ENCODE data around the gene TK2. TPM values are rescaled to one million over a fixed set of nuclear protein-coding genes. Genes with fewer than 3 reads are reported as not detected.
A peak's percentile ranks its signal among the peaks of the same experiment; 100 is the strongest.

Gene TK2
- total RNA-seq, 1 donor = 73.5 TPM

DNA sequence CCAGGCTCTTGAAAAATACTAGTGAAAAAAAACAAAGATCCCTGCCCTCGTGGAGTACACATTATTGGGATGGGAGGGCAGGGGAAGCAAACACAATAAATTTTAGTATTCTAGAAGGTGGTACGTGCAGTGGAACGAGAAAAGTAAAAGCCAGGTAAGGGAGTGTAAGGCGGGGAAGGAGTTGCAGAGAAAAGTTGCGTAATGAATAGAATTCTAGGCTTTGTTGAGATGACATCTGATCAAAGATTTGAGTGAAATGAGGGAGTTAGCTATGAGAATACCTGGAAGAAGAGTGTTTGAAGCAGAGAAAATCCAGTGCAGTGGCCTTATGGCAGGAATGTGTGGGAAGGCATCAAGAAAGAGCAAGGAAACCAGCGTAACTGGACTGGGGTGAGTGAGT, 4.6 kb upstream of the TK2 start:
- H3K27ac ChIP-seq (ENCODE audit: low read depth, low read length) = no peak overlapping the region
- H4K20me1 ChIP-seq (ENCODE audit: insufficient read depth, low read length) = no peaks in the 10 kb centered on the region
- no peaks in the 10 kb centered on the region for H3K9me3 ChIP-seq (ENCODE audit: low read depth, low read length)
- no peak for DNase-seq (ENCODE audit: insufficient read length, low spot score, missing footprints)
- no peak overlapping the region for H3K4me2 ChIP-seq (ENCODE audit: insufficient read depth, low read length)
- H3K79me2 ChIP-seq (ENCODE audit: insufficient read depth, low read length) = peaks cover 59% of the 10 kb centered on the region
- TF ChIP-seq, protein P1, sequence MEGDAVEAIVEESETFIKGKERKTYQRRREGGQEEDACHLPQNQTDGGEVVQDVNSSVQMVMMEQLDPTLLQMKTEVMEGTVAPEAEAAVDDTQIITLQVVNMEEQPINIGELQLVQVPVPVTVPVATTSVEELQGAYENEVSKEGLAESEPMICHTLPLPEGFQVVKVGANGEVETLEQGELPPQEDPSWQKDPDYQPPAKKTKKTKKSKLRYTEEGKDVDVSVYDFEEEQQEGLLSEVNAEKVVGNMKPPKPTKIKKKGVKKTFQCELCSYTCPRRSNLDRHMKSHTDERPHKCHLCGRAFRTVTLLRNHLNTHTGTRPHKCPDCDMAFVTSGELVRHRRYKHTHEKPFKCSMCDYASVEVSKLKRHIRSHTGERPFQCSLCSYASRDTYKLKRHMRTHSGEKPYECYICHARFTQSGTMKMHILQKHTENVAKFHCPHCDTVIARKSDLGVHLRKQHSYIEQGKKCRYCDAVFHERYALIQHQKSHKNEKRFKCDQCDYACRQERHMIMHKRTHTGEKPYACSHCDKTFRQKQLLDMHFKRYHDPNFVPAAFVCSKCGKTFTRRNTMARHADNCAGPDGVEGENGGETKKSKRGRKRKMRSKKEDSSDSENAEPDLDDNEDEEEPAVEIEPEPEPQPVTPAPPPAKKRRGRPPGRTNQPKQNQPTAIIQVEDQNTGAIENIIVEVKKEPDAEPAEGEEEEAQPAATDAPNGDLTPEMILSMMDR (IDR thresholded peaks at IDR 0.05; ENCODE audit: extremely low read depth, low read depth, low read length) = no peak
- no peak overlapping the region for H3K4me3 ChIP-seq (ENCODE audit: insufficient read depth, low read length)
- no peak overlapping the region for H2AFZ ChIP-seq (ENCODE audit: low read length)
- peaks cover 11% of the 10 kb centered on the region for H3K36me3 ChIP-seq (ENCODE audit: insufficient read depth, low read length)
- no peaks in the 10 kb centered on the region for H3K27me3 ChIP-seq (ENCODE audit: insufficient read depth, low read length)
- H3K4me1 ChIP-seq (ENCODE audit: insufficient read depth, low read length) = peaks cover 30% of the 10 kb centered on the region

- TF ChIP-seq, protein P1 (IDR thresholded peaks at IDR 0.05; ENCODE audit: extremely low read depth, low read depth, low read length) = no peak
These were observed 4.1 kb upstream of the TK2 start for GRCh38 chr16:66554021-66554420.

DNA sequence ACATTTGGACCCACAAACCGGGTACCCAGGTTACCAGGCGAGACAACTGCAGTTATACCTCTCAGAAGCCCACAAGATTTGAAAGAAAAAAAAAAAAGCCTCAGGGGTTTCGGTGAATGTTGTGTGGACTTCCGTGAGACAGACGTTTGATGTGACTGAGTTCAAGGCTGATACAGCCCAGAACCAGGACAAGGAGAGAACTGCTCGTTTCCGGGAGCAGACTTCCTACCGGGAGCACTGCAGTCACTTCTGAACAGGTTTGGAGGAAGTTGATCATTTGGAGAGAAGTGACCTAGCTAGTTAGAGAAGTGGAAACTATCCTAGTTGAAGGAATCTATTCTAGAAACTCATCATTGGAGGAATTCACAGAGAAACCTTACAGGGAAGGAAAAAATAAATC, 3.3 kb upstream of the TK2 start:
- H4K20me1 ChIP-seq (ENCODE audit: insufficient read depth, low read length) = no peaks in the 10 kb centered on the region
- no peaks in the 10 kb centered on the region for H3K9me3 ChIP-seq (ENCODE audit: low read depth, low read length)
- peaks cover 38% of the 10 kb centered on the region for H3K4me1 ChIP-seq (ENCODE audit: insufficient read depth, low read length)
- no peaks in the 10 kb centered on the region for H3K27me3 ChIP-seq (ENCODE audit: insufficient read depth, low read length)
- no peak for DNase-seq (ENCODE audit: insufficient read length, low spot score, missing footprints)
- peak overlapping the region; percentile 30 for H3K27ac ChIP-seq (ENCODE audit: low read depth, low read length)
- peak overlapping the region; percentile 88 for H3K4me3 ChIP-seq (ENCODE audit: insufficient read depth, low read length)
- TF ChIP-seq, protein P1 (IDR thresholded peaks at IDR 0.05; ENCODE audit: extremely low read depth, low read depth, low read length) = no peak
- peaks cover 7% of the 10 kb centered on the region for H3K36me3 ChIP-seq (ENCODE audit: insufficient read depth, low read length)
- peak overlapping the region; percentile 98 for H2AFZ ChIP-seq (ENCODE audit: low read length)
- H3K4me2 ChIP-seq (ENCODE audit: insufficient read depth, low read length) = peak overlapping the region; percentile 96
- peaks cover 48% of the 10 kb centered on the region for H3K79me2 ChIP-seq (ENCODE audit: insufficient read depth, low read length)

More at GRCh38 chr16:66554021-66554420, 4.1 kb upstream of the TK2 start:
- Histone ChIP-seq H3K27ac (ENCODE audit: low read depth, low read length) (no peak overlapping the region), H2AFZ (ENCODE audit: low read length) (no peak overlapping the region), H3K27me3 (ENCODE audit: insufficient read depth, low read length) (no peaks in the 10 kb centered on the region), H3K4me2 (ENCODE audit: insufficient read depth, low read length) (peak overlapping the region; percentile 96), H3K36me3 (ENCODE audit: insufficient read depth, low read length) (peaks cover 11% of the 10 kb centered on the region), H3K4me1 (ENCODE audit: insufficient read depth, low read length) (peaks cover 32% of the 10 kb centered on the region), H3K79me2 (ENCODE audit: insufficient read depth, low read length) (peaks cover 56% of the 10 kb centered on the region), H4K20me1 (ENCODE audit: insufficient read depth, low read length) (no peaks in the 10 kb centered on the region), H3K9me3 (ENCODE audit: low read depth, low read length) (no peaks in the 10 kb centered on the region), H3K4me3 (ENCODE audit: insufficient read depth, low read length) (no peak overlapping the region)
- DNase-seq (ENCODE audit: insufficient read length, low spot score, missing footprints) = no peak

DNA sequence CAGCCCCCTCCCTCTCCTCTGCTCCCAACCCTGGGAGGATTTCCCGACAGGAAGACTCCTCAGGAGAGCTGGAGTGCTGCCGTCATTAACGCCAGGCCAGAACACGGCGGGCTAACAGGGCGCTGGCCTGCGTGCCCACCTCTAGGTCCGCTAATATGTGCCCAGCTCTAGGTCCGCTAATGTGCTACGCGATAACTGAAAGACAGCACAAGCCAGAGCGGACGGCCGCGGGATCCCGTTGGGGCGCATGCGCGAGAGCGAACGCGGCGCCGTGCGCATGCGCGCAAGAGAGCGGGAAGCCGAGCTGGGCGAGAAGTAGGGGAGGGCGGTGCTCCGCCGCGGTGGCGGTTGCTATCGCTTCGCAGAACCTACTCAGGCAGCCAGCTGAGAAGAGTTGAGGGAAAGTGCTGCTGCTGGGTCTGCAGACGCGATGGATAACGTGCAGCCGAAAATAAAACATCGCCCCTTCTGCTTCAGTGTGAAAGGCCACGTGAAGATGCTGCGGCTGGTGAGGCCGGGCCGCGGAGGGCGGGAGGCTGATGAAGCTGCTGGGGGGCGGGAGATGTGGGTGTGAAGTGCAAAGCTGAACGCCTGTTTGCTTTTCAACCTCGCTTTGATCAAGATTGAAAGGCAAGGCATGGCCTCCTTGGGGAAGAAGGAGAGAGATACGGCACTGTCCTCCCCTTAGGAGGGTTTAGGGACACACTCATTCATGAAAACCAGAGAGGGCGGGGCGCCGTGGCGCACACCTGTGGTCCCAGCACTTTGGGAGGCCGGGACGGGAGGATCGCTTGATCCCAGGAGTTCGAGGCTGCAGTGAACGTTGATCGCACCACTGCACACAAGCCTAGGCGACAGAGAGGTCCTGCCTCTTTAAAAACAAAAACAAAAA, 2.6 kb upstream of the TK2 start, which contains the start of gene CKLF:
TSS of gene CKLF (plus strand) at position 291 of the 892 bp plus-strand sequence. CDS start at position 431, 140 bp downstream.
- Histone ChIP-seq H3K36me3 (ENCODE audit: insufficient read depth, low read length) (peaks cover 2% of the 10 kb centered on the region), H2AFZ (ENCODE audit: low read length) (peak within 1 kb of the TSS; percentile 98), H3K27me3 (ENCODE audit: insufficient read depth, low read length) (no peaks in the 10 kb centered on the region), H3K79me2 (ENCODE audit: insufficient read depth, low read length) (peaks cover 44% of the 10 kb centered on the region), H3K9me3 (ENCODE audit: low read depth, low read length) (no peaks in the 10 kb centered on the region), H3K27ac (ENCODE audit: low read depth, low read length) (peak within 1 kb of the TSS; percentile 84), H4K20me1 (ENCODE audit: insufficient read depth, low read length) (no peaks in the 10 kb centered on the region), H3K4me1 (ENCODE audit: insufficient read depth, low read length) (peaks cover 38% of the 10 kb centered on the region), H3K4me3 (ENCODE audit: insufficient read depth, low read length) (peak within 1 kb of the TSS; percentile 88), H3K4me2 (ENCODE audit: insufficient read depth, low read length) (peak within 1 kb of the TSS; percentile 96)
- TF ChIP-seq, protein P1 (IDR thresholded peaks at IDR 0.05; ENCODE audit: extremely low read depth, low read depth, low read length) = no peak
- peak; percentile 99 for DNase-seq (ENCODE audit: insufficient read length, low spot score, missing footprints)
